Measurements from ENCODE around the gene LCN15.

- TF ChIP-seq POLR2A (IDR thresholded peaks at IDR 0.05) (no peak), CTCF (IDR thresholded peaks at IDR 0.05) (no peak)
Observed at GRCh38 chr9:136750526-136750925, 13.8 kb downstream of the LCN15 start.
